Sigmoid colon (tissue), 4 donors: ENCODE data around the gene KDM6B.

Experiments used
- EP300 ChIP-seq, 4 donors: sonication (generic); formaldehyde crosslinking; IDR thresholded peaks; one replicate each; pipeline ENCODE4 v1.6.1; 2017; ENCODE audit warnings: antibody characterized with exemption in 4 of 4
- POLR2A ChIP-seq, 2 donors: fragments of 450-650 bp; IDR thresholded peaks; one replicate each; pipeline ENCODE4 v1.6.1; 2016; ENCODE audit warnings: antibody characterized with exemption in 2 of 2, mild to moderate bottlenecking in 2 of 2, moderate library complexity in 2 of 2
- TF ChIP-seq, protein P1 (sequence below), 4 experiments: fragments of 450-650 bp in 3 of 4; fragments of 200-600 bp in 1 of 4; IDR thresholded peaks; one replicate each; pipeline ENCODE4 v1.5.1; 2016 to 2019; ENCODE audit warnings: antibody characterized with exemption in 4 of 4, mild to moderate bottlenecking in 3 of 4, moderate library complexity in 2 of 4

DNA sequence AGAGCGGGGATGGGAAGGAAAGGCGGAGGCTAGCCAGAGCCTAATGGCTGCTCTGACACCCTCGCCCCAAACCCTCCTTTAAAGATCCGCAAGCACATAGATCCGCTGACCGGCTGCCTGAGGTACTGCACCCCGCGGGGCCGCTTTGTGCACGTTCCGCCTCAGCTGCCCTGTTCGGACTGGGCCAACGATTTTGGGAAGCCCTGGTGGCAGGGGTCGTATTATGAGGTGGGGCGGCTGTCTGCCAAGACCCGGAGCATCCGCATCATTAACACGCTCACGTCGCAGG, 24.4 kb downstream of the KDM6B start:
- TF ChIP-seq, protein P1, sequence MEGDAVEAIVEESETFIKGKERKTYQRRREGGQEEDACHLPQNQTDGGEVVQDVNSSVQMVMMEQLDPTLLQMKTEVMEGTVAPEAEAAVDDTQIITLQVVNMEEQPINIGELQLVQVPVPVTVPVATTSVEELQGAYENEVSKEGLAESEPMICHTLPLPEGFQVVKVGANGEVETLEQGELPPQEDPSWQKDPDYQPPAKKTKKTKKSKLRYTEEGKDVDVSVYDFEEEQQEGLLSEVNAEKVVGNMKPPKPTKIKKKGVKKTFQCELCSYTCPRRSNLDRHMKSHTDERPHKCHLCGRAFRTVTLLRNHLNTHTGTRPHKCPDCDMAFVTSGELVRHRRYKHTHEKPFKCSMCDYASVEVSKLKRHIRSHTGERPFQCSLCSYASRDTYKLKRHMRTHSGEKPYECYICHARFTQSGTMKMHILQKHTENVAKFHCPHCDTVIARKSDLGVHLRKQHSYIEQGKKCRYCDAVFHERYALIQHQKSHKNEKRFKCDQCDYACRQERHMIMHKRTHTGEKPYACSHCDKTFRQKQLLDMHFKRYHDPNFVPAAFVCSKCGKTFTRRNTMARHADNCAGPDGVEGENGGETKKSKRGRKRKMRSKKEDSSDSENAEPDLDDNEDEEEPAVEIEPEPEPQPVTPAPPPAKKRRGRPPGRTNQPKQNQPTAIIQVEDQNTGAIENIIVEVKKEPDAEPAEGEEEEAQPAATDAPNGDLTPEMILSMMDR (IDR thresholded peaks at IDR 0.05): peak; percentile 19 to 61 (median 40)
- TF ChIP-seq POLR2A (IDR thresholded peaks at IDR 0.05) (no peak), EP300 (IDR thresholded peaks at IDR 0.05) (no peak)
